IgD-negative memory B cell (primary cell): Measurements from ENCODE around the gene TP53I13. TPM values are rescaled to one million over a fixed set of nuclear protein-coding genes. Genes with fewer than 3 reads are reported as not detected.

Experiments used
- H3K27ac Mint-ChIP-seq, 3 donors: one replicate each; pipeline ENCODE4 v1.8.0; 2020 to 2022; ENCODE audit warnings: mild to moderate bottlenecking in 3 of 3, mixed read lengths in 3 of 3, moderate library complexity in 1 of 3
- H3K27me3 Mint-ChIP-seq: one replicate; pipeline ENCODE4 v1.8.0; 2021; ENCODE audit warnings: mixed read lengths
- H3K36me3 Mint-ChIP-seq: one replicate; pipeline ENCODE4 v1.8.0; 2020; ENCODE audit warnings: mild to moderate bottlenecking, mixed read lengths
- H3K4me1 Mint-ChIP-seq, 3 donors: one replicate each; pipeline ENCODE4 v1.8.0; 2020 to 2022; ENCODE audit warnings: mixed read lengths in 3 of 3, mild to moderate bottlenecking in 1 of 3
- H3K4me3 Mint-ChIP-seq, 4 donors: one replicate each; pipeline ENCODE4 v1.8.0; 2020 to 2022; ENCODE audit warnings: mild to moderate bottlenecking in 4 of 4, mixed read lengths in 4 of 4, moderate library complexity in 3 of 4
- H3K9me3 Mint-ChIP-seq, 3 donors: one replicate each; pipeline ENCODE4 v1.8.0; 2020 to 2021; ENCODE audit warnings: mixed read lengths in 3 of 3, mild to moderate bottlenecking in 1 of 3
- polyA plus RNA-seq: library from polyadenylated mRNA; unstranded; fragments of 300-500 nt; fragmentation: Illumina TruSeq; gene quantifications from one replicate; pipeline ENCODE4 v1.2.3, GENCODE V29; 2021

TP53I13 gene
- polyA plus RNA-seq, 1 donor from 2014 or later: 29.4 TPM

DNA sequence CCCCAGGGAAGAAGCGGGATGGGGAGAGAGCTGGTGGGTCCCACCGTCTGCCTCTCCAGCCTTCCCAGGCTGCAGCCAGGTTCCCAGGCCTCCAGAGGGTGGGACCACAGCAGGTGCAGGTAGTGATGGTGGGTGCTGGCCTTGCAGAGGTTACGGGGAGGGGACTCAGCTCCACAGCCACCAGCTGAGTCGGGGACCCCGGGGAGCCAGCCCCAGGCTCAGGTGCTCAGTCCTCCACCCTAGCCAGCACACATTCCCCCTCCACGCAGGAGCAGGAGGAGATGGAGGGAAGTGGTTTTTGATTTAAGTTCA, 5.0 kb downstream of the TP53I13 start:
- Mint-ChIP-seq H3K4me1 (peaks cover 6 to 20% (median 16%) of the 10 kb centered on the region in 3 donors), H3K27me3 (no peaks in the 10 kb centered on the region), H3K27ac (no peak overlapping the region), H3K9me3 (no peaks in the 10 kb centered on the region), H3K36me3 (peaks cover 3% of the 10 kb centered on the region), H3K4me3 (no peak overlapping the region)

DNA sequence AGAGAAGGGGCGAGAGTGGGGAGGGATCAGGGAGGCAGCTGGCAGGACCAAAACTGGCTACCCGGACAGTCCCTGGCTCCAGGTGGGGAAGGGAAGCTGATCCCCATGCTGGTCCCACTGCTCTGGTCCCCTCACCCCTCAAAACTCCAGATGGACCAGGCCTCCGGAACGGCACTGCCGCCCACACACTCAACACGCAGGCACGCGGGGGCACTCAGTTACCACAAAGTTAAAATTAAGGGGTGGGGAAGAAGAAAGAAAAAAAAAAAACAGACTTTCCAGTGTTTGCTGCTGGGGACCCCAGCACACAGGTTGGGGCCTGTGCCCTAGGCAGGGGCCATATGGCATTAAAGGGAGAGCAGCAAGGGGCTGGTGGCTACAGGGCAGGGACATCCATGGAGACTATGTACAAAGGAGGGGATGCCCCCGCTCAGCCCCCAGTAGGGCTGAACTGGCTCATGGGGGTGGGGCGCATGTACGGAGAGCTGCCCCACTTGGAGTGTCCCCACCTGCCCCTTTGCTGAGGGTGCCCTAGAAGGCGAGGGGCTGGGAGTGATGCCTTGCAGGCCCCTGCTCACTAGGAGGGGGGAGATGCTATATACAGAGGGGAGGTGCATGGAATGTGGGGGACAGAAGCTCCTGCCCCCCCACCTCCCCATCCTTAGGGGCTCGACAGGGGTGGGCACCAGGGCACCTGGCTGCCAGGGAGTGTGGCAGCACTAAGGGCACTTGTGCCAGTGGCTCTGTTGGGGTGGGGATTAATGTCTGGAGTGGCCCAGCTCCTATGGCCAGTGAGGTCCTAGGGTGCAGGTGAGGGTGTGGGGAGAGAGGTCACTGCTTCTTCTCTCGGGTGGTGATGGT, 5.6 kb downstream of the TP53I13 start:
- Mint-ChIP-seq H3K4me3 (peak overlapping the region in 1 of 4 donors; percentile 39), H3K27me3 (no peaks in the 10 kb centered on the region), H3K4me1 (peaks cover 4 to 17% (median 14%) of the 10 kb centered on the region in 3 donors), H3K36me3 (peaks cover 3% of the 10 kb centered on the region), H3K9me3 (no peaks in the 10 kb centered on the region), H3K27ac (peak overlapping the region in 2 of 3 donors; percentile 5 to 10)

DNA sequence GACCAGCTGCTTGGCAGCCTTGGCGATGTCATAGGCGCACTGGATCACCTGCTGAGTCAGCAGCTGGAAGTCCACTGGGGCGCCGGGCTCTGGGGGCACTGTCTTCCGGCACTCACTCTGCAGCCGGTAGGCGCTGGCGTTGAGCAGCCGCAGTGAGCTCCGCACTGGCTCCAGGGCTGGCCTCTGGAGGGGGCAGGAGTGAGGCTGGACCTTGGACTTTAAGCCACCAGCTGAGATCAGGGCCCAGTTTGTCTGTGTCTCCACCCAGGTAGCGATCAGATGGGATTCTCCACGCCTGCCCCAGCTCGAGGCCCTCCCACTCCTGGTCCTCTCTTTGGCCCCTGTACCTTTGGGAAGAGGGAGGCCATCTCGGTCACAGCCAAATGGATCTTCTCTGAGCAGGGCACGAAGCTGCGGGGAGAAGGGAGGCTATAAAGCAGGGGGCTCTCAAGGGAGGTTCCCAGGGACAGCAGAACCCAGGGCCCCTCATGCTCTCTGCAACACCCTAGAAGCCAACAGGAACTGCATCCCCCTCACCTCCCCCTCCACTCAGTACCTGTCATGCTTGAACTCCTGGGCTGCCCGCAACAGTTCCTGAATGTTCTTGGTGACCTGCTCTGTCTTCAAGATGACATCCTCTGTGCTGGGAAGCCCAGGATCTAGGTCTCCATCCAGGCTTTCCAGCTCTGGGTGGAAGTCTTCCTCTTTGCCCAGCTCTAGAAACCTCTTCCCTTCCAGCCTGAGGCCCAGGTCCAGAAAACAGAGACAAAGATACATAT, 6.4 kb downstream of the TP53I13 start:
- Mint-ChIP-seq H3K27me3 (no peaks in the 10 kb centered on the region), H3K9me3 (no peaks in the 10 kb centered on the region), H3K4me1 (peaks cover 0 to 17% (median 9%) of the 10 kb centered on the region in 3 donors), H3K4me3 (peak overlapping the region in 2 of 4 donors; percentile 1 to 57), H3K27ac (peak overlapping the region in 2 of 3 donors; percentile 5 to 10), H3K36me3 (peaks cover 3% of the 10 kb centered on the region)

DNA sequence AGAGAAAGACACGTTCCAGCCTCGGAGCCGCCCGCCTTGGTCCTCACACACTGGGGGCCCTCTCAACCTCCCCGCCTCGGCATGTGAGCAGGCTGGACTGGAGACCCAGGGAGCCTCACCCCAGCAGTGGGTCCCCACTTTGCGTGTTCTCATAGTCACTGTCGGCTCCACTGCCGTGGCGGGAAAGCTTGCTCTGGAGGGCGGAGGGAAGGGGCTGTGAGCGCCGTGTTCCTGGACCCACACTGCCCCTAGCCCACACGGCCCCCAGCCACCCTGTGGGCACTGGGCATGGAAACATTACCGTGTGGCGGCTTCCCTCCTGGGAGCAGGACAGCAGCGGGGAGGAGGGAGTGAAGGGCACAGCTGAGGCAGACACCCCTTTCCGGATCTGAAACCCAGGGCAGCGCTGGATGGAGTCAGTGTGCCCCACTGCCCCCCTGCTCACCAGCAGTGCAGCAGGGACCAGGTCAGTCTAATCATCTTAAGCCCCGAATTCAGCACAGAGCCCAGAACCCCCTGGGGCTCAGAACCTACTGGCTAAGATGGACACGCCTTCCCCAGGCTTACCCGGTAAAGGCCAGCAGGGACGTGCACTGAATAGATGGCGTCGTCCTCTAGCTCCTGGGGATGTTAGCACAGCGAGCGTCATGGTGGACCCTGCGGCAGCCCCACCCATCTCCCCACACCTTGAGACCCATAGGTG, 7.2 kb downstream of the TP53I13 start:
- Mint-ChIP-seq H3K4me1 (peaks cover 0 to 17% (median 9%) of the 10 kb centered on the region in 3 donors), H3K4me3 (peak overlapping the region in 1 of 4 donors; percentile 1), H3K27me3 (no peaks in the 10 kb centered on the region), H3K9me3 (no peaks in the 10 kb centered on the region), H3K36me3 (peaks cover 4% of the 10 kb centered on the region), H3K27ac (no peak overlapping the region)

DNA sequence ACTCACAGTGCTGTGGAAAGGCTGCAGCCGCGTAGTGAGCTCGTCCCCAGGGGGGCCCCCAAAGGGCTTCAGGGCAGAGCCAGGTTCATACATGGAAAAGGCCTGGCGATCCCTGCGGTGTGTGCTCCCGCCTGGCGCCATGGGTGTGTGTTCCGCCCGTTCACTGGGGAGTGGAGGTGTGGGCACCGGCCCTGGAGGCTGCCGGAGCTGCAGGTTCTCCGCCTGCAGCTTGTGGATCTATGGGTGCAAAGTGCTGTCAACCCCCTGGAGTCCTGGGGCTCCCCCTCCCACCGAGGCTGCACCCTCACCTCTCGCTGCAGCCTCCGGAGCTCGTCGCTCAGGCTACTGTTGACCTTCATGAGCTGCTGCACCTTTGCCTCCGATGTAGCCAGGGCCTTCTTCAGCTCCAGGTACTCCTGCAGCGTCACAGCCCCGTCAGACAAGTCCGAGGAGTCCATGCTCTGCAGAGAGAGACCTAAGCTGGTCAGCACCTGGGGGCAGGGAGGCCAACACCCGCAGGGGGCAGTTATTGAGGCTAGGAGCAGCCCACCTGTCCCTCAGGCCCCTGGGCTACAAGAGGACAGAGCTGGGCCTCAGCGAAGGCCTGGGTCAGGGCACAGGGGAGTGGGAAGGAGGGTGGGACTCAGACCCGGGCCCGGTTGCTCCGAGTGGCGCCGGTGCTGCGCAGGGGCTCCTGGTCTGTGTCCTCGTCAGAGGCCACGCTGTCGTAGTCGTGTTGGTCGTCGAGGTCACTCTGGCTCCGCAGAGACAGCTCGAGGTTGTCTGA, 7.9 kb downstream of the TP53I13 start:
- H3K36me3 Mint-ChIP-seq: peaks cover 3% of the 10 kb centered on the region
- no peak overlapping the region for H3K4me3 Mint-ChIP-seq
- no peaks in the 10 kb centered on the region for H3K9me3 Mint-ChIP-seq
- H3K4me1 Mint-ChIP-seq: peaks cover 0 to 15% (median 9%) of the 10 kb centered on the region in 3 donors
- no peak overlapping the region for H3K27ac Mint-ChIP-seq
- no peaks in the 10 kb centered on the region for H3K27me3 Mint-ChIP-seq

DNA sequence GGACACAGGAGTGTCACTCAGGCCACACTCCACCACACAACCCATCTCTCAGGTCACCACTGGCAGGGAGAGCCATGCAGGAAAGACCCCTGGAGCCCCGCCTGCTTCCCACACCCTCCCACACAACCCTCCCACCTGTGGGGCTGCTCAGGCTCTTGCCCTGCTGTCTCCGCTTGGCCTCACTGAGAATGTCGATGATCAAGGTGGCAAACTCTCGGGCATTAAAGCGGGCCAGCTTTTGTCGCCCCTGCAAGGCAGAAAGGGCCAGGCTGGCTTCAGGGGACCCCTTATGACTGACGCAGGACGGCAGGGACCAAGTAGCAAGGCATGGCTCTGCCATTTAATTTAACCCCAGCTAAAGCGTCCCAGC, 8.5 kb downstream of the TP53I13 start:
- Mint-ChIP-seq H3K4me1 (peaks cover 0 to 13% (median 9%) of the 10 kb centered on the region in 3 donors), H3K27ac (no peak overlapping the region), H3K36me3 (peaks cover 3% of the 10 kb centered on the region), H3K27me3 (no peaks in the 10 kb centered on the region), H3K9me3 (no peaks in the 10 kb centered on the region), H3K4me3 (no peak overlapping the region)

DNA sequence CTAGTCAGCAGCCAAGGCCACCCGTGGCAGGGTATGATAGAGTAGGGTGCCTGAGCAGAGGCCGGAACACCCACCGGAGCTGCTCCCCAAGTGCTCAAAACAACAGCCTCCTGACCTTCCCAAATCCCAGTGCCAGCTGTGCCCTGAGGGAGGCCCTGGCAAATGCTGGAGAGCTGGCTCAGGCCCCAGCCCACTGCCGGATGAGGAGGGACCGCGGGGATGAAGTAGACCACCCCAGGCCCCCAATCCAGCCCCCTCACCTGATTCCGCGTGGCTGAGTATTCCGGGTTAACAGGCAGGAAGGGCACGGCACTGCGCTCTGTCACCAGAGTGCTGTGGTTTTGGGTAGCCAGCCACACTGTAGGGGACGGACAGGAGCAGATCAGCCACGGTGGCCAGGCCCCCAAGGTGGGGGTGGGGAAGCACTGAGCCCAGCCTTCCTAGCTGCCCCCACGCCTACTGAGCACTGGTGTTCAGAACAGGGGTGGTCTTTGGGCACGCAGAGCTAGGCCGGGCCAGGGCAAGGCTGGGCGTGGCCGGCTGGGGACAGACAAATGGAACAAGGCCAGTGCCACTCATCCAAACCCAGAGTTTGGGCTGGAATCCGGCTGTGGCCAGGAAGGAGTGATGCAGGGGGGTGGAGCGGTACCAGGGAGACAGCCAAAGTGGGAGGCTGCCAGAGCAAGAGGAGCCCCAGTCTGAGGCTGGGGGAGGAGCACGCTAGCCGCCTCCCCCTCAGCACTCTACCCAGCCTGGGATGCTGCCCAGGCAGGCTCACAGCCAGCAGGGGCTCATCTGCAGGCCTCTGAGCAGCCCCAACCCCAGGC, 9.1 kb downstream of the TP53I13 start:
- Mint-ChIP-seq H3K27ac (no peak overlapping the region), H3K9me3 (no peaks in the 10 kb centered on the region), H3K4me3 (no peak overlapping the region), H3K4me1 (peaks cover 0 to 12% (median 9%) of the 10 kb centered on the region in 3 donors), H3K27me3 (no peaks in the 10 kb centered on the region), H3K36me3 (peaks cover 3% of the 10 kb centered on the region)

DNA sequence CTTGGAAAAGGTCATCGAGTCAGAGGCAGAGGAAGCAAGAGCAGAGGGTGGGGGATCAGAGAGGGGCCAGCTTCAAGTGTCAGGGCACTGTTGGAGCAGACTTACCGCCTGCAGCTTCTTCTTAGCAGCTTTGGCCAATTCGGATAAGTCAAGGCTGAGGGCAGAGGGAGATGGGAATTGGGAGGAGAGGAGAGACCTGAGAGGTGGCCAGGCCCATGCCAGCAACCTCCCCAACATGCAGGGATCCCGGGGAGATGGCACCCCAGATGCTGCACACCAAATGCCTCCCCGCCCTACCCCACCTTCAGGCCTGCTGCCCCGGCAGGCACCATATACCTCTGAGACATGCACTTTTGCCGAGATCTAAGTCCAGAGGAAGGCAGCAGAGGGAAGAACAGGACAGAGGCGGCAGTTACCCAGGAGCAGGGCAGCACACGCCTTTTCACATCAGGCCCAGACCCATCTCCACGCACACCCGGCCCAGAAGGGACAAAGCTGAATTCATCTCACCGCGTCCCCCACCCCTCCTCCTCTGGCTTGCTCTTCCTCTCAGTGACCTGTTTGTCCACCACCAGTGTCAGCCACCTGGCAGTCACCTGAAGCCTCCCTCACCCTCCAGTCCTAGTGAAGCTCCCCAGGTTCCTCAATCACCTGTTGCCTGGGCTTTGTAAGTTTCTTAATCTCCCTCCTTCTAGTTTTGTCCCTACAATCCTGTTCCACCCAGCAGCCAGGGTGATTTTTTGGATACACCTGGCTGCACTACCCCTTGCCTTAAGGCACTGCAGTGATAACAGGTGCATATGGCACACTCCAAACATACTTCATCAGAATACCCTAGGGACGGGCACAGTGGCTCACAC, 10.4 kb downstream of the TP53I13 start:
- Mint-ChIP-seq H3K9me3 (no peaks in the 10 kb centered on the region), H3K36me3 (peaks cover 3% of the 10 kb centered on the region), H3K27me3 (no peaks in the 10 kb centered on the region), H3K27ac (peak overlapping the region in 1 of 3 donors; percentile 84), H3K4me3 (no peak overlapping the region), H3K4me1 (peaks cover 3 to 12% (median 10%) of the 10 kb centered on the region in 3 donors)

DNA sequence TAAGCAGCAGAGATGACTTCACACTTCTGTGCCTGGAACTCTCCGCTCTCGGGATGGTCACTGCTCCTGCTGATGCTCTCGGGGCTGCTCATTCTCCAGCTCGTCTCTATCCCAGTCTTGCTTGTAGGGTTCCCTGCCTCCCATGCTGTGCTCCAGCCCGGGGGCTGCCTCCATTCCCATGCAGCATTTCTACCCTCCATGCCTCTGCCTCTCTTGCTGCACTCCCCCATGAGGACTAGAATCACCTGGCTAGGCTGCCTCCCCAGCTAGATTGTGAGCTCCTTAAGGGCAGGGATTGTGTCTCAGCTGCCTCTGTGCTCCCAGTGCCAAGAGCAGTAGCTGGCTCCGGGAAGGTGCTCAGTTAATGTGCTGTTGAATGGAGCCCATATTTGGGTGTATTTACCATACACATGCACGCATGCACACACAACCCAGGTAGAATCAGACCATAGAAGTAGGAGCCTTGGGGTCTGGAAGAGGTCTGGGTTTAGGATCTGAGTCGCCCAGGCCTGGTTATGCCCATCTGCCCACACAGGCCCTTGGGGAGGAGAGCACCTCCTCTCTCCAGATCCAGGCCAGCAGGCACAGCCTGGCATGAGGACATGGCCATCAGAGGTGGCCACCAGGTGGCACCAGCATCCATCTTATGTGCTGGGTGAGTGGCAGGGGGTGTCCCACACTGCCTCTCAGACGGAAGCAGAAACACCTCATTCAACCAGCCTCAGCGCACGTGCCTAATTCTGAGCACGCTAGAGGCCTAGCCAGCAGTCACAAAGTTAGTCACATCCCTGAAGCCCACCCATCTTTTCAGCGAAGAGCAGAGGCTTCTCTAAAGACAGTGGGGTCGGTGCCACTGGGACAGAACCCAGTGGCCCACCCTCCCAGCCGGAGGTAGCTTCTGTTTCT, 11.6 kb downstream of the TP53I13 start:
- no peaks in the 10 kb centered on the region for H3K9me3 Mint-ChIP-seq

DNA sequence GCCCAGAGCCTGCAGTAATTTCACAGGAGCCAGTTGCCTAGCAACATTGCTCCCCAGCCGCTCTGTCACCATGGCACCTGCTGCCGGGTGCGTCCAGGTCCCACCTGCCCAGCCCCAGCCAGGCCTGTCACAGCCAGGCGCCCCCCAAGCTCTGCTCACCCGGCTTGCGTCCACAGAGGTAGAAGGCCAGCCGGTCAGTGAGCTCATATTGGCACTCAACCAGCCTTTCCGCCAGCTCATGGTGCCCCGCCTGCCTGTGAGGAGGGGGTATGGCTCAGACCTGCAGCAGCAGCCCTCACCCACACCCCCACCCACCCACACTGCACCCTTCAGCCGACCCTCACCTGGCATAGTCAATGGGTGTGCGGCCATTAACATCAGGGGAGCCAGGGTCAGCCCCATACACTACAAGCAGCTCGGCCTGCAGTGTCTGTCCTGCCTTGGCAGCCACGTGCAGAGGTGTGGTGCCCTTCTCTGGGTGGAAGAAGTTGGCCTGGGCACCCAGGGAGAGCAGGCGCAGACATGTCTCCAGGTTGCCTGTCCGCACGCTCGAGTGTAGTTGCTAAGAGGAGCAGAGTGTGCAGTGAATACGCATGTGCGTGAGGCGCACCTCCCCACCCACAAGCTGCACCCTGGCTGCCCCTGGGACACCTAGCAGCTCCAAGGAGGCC, 13.2 kb downstream of the TP53I13 start:
- Mint-ChIP-seq H3K27me3 (no peaks in the 10 kb centered on the region), H3K27ac (peak overlapping the region in 1 of 3 donors; percentile 71), H3K4me1 (peaks cover 14 to 21% (median 18%) of the 10 kb centered on the region in 3 donors), H3K36me3 (peaks cover 3% of the 10 kb centered on the region), H3K9me3 (no peaks in the 10 kb centered on the region), H3K4me3 (no peak overlapping the region)

More for the DNA sequence above, 11.6 kb downstream of the TP53I13 start:
- peaks cover 7 to 14% (median 13%) of the 10 kb centered on the region in 3 donors for H3K4me1 Mint-ChIP-seq
- peak overlapping the region; percentile 8 to 87 (median 68) for H3K27ac Mint-ChIP-seq
- H3K4me3 Mint-ChIP-seq: peak overlapping the region in 1 of 4 donors; percentile 2
- no peaks in the 10 kb centered on the region for H3K27me3 Mint-ChIP-seq
- H3K36me3 Mint-ChIP-seq: peaks cover 3% of the 10 kb centered on the region

DNA sequence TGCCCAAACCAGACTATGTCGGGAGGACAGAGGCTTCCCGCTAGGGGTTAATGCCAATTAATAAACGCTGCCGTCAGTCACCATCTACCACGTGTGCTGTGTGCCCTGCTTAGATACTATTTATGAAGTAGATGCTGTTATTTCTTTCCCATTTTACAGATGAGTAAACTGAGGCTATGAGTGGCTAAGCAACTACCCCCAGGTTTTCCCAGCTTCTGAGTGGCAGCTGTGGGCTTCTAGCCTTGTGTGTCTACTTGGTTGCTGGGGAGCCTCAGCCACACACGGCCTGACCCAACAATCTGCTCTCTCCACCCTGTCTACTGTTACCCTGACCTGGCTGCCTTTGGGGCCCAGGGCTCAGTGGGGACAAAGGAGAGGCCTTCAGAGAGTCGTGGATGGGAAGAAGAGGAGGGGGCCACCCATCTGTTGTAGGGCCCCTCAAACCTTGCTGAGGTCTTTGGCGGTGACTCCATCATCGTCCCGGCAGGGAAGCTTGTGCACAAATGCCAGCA, 13.8 kb downstream of the TP53I13 start:
- H3K27ac Mint-ChIP-seq: peak overlapping the region in 1 of 3 donors; percentile 71
- peaks cover 3% of the 10 kb centered on the region for H3K36me3 Mint-ChIP-seq
- peaks cover 17 to 21% (median 18%) of the 10 kb centered on the region in 3 donors for H3K4me1 Mint-ChIP-seq
- no peaks in the 10 kb centered on the region for H3K27me3 Mint-ChIP-seq
- no peak overlapping the region for H3K4me3 Mint-ChIP-seq
- no peaks in the 10 kb centered on the region for H3K9me3 Mint-ChIP-seq
